GM19438 (cell line): ENCODE results near the gene DDC.
"Not testable (repeated sequence)": the region's sequence is repeated elsewhere in the genome, so short reads cannot be mapped to it uniquely, and the experiment has no call there.

Source experiments
- ATAC-seq: cut with Tn5 transposase; IDR thresholded peaks from one replicate; pipeline ENCODE4 v1.9.1; 2021; ENCODE audit warnings: low read depth; ENCODE audit not compliant: unreplicated experiment

Gene DDC

DNA sequence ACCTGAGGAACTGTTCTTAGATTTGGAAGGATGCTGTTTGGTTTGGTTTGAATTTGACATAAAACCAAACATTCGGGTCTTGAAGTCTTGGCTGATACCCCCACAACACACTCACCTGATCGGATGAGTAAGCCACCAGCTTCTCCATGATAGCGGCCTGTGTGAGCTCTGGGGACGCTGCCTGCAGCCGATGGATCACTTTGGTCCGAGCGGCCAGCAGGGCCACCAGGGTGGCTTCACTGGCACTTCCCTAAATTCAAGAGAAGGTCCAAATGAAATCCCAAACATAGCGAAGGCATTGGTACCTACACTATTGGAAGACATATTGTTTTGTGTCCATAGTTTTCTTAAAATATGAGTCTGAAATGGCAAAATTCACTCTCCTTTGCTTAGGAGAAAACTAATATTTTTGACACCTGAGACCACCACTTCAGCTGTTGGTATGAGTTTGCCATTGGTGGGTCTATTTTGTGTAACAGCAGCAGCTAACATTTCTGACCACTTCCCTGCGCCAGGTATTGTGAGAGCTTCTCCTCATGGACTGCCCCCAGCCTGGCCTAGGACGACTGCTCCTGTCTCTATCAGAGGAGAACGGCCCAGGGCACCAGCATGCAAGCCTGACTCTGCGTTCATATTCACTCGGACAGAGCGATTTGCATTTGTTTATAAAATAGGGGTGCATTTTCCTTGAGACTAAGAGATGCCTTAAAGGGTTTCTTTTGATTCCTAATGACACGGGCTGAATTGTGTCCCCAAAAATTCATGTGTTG is 35.9 kb downstream of the DDC start:
- ATAC-seq: no peak

DNA sequence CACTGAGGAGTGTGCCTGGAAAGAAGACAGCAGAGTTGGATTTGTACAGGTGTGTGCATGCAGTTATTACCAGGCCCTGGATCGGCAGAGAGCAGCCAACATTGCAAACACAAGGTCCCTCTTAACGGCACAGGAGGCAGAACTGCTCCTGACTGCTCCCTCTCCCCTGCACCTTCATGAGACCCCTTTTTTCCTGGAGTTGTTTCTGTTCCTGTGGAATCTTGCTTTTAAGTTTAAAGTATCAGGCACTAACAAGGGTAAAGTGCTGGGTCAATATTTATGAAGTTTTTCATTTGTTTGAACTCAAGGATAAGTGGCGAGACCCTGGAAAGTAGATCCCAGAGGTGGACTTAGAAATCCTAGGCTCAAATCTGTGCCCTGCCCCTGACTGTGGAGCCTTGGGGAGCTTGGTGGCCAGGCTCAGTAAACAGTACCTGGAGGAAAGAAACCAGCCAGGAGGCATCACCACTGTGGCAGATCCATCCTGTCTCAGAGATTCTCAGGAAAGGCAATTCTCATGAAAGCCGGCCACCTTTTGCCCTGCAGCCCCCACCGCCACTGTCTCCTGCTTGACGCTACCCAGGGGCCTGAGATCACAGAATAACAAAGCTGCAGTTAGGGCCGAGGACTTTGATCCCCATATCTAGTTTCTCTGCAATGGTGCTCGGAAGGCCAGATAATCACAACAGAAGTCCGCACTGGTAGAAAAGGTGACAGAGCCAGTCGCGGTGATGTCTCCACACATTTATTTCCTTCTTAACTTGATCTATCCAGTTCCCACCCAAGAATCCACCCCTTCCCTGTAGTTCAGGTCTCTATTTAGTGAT is 36.7 kb downstream of the DDC start:
- ATAC-seq: no peak

DNA sequence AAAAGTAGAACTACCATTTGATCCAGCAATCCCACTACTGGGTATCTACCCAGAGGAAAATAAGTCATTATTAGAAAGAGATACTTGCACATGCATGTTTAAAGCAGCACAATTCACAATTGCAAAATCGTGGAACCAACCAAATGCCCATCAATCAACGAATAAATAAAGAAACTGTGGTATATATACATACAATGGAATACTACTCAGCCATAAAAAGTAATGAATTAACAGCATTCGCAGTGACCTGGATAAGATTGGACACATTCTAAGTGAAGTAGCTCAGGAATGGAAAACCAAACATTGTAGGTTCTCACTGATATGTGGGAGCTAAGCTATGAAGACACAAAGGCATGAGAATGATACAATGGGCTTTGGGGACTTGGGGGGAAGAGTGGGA is 45.9 kb downstream of the DDC start:
- not testable (repeated sequence) for ATAC-seq

DNA sequence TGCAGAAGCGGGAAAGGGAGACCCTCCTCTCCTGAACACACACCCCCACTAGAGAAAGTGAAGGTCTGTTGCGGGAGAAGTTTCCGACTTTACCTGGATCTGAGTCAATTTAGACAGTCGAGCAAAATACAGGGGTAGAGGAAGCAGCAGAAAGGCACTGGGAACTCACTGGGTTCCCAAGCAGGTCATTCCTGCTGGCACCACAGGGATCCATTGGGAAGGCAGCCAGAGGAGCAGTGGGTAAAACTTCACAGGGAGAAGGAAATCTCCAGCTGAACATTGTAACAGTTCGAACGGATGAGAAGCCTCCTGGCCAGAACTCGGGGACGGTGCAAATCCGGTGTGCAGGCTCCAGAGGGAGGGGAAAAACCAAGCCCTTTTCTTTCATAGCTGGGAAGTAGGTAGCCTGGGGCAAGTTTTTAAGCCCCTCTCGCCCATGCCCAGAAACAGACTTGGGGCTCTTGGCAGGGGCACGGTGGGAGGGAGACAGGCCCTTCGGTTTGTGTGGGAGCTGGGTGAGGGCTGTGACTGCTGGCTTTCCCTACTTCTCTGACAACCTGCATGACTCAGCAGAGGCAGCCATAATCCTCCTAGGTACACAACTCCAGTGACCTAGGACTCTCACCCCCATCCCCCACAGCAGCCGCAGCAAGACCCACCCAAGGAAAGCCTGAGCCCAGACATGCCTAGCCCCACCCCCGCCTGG is 51.9 kb downstream of the DDC start:
- no peak for ATAC-seq

DNA sequence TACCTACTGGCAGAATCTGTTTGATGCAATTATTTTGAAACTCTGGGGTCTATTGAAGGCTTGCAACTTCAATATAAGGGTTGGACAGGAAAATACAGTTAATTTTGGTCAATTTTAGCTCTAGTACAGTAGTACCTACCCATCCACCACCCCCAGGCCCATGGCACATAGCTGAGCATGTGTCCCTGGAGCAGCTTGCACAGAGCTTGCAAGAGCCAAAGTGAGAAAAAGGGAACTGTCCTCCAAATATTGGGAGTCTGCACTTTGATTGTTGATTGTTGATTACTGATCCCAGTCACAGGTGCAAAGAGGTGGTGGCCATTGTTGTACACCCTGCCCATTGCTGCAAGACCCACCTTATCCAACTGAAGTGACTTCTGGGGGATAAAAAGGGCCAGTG is 52.8 kb downstream of the DDC start:
- no peak for ATAC-seq

DNA sequence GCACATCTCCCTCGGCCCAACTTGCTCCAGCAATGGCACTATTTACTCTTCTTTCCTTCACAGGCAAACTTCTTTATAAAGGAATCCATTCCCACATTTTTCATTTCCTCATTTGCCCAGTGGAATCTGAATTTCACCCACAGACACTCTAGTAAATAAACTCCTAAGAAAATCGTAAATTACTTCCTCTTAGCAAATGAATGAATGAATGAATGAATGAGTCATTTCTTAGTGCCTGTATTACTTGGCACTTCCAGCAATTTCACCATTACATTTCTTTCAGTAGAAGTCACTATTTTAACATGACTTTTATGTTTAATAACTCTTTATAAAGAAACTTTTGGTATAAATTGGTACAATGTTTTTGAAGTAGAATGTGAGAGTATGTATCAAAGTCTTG is 55.7 kb downstream of the DDC start:
- ATAC-seq: no peak

DNA sequence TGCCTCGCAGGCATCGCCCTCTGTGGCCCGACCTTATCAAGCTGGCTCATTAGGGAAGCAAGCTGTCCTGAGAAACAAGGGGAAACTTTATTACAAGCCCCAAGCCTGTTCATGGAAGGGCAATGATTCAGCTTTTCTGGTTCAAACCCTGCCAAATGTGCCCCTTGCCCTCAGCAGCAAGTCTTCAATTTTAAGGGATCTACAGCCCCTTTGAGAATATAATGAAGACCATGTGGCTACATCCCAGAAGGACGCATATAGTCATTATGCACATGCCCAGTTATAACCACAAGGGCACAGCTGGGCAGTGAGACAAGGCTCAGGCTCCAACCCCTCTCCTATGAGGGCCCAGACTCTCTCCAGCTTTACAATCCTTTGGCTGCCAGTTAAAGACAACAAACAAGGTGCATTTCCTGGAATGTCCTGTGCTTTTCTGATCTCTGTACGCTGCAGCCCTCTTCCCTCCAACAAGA is 56.7 kb downstream of the DDC start:
- no peak for ATAC-seq

DNA sequence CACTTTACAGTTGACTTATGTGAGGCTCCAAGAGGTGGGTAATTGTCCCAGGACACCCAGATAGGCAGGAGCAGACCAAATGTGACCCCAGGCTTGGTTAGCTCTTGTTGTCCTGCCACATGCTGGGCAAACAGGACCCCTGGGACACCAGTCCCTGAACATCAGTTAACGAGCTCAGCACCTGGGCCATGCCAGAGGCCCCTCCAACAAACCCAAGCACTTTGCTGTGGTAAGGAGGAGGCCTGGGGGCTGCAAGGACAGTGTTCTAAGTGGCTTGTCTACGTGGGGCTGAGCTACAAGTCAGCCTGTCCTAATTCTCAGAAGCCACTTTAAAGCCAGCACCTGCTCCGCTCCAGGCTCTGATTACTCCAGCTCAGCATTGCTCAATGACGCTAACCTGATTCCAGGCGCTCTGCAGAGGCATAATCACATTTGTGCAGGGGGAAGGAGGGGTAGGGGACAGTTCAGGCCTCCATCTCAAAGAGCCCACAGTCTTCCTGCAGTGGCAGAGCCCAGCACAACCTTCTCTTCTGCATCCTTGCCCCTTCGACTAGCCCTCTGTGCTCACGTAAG is 57.2 kb downstream of the DDC start:
- ATAC-seq: no peak

DNA sequence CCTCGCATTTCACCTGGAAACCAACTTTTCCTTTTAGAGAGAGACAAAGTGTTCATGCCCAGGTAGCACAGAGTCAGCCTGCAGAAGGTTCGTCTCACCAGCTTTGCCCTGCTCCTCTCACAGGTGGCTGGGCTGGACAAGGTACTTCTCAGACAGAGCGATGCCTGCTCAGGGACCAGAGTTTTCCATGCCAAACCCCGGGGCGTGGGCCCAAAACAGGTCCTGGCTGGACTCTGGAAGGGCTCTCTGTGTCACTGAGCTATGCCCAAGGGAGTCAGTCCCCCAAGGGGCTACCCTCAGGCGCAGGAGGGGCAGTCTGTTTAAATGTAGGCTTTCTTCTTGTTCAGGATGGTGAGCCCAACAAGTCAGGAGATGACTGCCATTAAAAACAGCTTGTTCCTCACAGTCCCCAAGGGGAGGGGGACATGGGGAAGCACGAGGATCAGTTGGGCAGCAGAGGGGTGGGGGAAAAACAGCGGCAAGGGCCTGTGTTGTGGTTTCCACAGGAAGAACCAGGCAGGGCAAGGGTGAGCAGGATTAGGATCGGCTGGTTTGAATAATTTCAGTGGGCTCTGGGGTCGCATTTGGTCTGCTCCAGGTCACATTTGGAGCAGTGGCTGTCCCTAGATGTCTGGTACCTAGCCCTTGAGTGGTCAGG is 59.5 kb downstream of the DDC start:
- ATAC-seq: no peak

DNA sequence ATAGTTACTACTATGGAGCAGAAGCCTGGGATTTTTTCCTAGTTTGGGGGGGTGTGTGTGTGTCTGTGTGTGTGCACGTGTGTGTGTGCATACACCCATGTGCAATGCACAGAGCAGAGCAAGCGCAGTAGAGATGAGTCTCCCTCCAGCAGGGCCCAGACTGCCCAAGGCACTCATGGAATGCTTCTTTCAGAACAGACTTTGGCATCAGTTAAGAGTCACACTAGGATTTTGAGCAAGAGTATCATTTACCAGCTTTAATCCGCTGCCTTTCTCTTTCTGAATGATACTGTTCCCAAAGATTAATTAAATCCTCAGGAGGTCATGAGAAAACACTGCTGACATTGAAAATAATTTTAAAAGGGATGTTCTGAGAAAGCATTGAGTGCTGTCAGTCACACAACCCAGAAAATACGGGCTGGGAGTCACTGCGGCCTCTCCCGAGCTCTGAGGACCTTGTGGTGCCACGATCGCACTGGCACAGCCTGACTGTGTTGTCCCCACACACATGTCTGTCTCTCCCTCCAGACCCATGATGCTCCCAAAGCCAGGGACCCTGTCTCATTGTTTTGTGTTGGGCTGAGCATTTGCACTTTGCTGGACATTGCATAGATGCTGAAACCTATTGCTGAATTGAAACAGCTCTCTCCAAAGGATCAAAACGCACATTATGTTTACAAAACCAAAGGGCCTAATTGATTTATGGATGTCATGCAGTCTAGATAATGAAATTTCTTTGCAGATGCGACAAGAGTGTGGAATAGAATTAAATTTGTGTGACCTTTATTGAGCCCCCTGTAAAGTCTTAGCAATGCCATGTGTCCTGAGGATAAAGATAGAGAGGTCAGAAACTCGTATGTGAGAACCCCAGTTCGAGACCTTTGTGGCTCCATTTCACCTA is 60.3 kb downstream of the DDC start:
- ATAC-seq: no peak

DNA sequence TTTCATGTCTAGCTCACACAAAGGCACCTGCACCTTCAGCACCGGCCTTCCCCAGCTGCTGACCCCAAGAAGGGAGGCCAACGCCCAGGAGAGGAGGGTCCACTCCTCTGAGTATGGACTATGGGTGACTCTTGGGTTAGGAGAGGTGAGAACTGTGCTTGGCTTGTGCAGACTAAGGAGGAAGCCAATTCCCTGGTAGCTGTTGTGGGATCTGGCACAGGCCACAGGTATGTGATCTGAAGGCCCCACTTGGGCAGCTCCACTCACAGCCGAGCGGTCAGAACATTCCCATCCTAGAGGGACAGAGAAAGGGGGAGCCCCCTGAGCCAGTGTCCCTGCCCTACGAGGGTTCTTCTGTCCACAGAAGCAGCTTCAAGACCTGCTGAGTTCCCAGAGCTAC is 62.3 kb downstream of the DDC start:
- no peak for ATAC-seq

DNA sequence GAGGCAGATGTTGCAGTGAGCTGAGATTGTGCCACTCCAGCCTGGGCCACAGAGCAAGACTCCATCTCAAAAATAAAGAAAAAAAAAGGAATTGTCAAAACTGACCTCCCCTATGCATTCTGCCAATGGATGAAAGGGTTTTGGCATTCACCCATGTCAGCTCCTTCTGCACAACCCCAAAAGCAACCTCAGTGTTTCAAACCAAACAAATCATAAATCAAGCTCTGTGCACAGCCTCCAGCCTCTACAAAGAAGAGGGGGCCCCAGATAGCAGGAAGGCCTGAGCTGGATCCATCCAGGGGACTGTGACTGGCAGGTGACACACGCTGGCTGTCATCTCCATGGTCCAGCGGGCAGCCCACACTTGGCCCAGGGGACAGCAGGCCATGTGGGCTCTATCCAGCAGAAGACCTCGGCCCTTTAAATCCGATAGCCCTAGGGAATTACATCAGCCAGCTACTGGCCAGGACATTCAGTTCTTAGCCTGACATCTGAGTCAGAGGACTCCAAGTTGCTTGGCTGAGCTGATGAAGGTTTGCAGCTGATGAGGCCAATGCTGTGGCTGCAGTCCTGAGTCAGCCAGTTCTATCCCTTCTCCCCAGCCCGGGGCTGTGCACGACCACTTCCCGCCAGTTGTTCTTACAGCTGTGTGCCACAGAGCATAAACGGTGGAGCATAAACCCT is 63.1 kb downstream of the DDC start:
- ATAC-seq: no peak

DNA sequence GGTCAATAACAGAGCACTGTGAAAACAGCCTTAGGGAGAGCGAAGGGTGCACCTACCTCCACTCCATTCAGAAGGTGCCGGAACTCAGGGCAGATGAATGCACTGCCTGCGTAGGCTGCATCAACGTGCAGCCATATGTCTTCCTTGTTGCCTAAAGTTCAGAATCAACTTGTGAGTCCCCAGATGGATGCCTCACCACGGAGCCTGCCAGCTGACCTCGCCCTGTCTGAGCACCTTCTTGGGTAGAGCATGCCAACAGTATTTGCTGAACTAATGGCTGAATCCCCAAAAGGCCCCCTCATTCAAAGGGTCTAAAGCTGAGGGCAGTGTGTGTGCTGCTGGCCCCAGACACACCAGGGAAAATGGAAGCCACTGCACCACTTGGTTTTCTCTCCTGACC is 66.1 kb downstream of the DDC start:
- ATAC-seq: no peak

DNA sequence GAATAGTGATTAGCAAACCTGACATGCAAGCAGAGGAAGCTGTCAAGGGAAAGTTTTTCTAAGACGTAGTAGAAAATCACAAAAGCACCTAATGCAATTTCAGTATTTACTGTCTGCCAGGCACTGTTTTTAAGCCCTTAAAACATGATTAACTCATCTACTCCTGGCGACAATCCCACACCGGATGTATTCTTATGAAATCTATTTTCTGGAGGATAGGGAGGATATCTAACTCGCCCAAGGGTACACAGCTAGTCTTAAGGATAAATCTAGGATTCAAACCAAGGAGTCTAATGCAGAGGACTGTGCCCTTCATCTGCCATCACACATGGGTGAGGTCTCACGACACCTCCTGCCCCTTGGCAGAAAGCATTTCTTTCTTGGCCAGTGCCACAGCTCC is 67.2 kb downstream of the DDC start:
- ATAC-seq: no peak

DNA sequence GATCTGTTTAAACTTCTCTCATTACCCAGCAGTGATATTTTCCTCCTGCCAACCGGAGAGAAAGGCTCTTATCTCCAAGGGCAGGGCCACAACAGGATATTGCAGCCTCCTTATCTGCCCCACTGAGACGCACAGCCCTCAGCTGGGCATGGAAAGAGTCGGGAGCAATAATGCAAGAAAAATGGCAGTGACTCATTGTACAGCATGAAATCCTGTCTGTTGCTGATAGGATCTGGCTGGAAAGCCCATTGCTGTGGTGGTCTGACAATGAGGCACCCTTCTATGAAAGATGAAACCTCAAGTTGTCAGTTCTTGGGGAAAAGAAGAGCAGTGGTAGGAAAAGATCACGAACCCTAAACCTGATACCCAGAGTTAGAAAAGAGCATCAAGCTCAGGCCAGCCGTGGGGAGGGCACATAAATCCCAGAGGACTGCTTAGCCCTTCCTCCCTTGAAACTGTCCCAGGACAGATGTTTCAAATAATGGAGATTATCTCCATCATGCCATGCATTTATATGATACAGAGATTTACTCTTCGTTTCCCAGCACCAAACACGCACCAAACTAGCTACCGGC is 68.0 kb downstream of the DDC start:
- no peak for ATAC-seq

DNA sequence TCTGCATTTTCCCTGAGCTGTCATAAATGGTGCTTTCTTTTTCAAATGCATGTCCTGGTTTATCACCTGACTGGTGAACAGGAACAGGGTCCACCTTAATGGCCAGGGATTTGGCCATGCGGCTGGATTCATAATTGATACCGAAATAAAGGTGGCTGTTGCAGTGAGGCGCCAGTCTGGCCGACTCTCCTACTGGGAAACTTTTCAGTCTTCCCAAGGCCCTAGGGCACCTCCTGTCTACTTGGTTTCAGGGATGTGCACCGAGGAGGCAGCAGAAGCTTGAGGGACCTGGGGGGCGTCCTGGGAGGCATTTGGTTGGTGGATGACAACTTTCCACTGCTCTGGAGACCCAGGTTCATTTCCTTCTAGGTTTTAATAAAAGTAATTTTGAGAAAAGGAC is 68.6 kb downstream of the DDC start:
- no peak for ATAC-seq

DNA sequence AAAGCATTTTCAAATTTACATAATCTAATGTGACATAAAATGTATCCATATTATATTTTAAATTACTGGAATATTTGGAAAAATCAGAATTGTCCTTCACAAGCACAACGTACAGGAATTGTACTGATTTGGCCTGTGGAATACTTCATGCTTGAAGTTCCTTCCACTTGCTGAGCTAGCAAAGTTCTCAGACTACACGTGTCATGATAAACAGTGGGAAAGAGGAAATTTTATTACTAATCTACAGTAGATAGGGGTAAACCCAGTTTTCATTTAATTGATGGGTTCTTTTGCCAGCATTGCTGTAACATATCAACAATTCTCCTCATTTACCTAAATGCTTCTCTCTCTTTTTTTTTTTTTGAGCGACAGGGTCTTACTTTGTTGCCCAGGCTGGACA is 69.5 kb downstream of the DDC start:
- no peak for ATAC-seq

DNA sequence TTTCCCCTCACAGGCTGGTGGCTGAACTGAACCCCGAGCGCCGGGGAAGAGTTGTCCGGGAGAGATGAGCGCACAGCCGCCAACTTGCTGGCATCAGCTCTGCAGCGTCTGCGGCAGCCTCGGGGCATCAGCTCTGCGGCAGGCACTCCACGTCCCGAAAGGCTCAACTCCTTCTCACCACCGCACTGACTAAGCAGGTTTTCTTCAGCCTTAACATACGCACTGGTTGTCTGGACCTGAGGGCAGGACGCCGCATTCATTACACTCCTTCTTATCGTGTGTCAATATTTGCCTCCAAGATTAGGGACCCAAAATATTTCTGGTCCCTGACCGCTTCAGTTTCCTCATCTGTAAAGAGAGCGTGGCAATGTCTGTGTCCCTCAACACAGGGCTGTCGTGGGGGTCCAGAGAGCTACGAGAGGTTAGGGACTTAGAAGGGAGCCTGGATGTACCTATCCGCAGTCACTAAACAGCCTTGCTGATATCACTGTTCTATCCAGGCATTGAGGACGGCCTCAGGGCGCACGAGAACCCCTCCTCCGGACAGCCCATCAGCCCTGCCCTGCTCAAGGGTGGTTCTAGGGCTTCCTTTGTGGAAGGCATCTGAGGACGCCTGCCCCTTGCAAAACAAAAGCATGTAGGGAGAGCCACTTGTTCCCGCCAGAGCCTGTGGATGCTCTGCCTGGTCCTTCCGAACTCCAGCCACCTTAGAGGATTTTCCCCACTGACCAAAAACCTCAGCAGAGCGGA is 72.3 kb downstream of the DDC start:
- no peak for ATAC-seq
